ENCODE measurements around the gene CAMSAP3. TPM values are rescaled to one million over a fixed set of nuclear protein-coding genes. Genes with fewer than 3 reads are reported as not detected.
"Not testable (repeated sequence)": the region's sequence is repeated elsewhere in the genome, so short reads cannot be mapped to it uniquely, and the experiment has no call there.

CAMSAP3 gene
- total RNA-seq, 1 experiment from 2014 or later, result not detected

DNA sequence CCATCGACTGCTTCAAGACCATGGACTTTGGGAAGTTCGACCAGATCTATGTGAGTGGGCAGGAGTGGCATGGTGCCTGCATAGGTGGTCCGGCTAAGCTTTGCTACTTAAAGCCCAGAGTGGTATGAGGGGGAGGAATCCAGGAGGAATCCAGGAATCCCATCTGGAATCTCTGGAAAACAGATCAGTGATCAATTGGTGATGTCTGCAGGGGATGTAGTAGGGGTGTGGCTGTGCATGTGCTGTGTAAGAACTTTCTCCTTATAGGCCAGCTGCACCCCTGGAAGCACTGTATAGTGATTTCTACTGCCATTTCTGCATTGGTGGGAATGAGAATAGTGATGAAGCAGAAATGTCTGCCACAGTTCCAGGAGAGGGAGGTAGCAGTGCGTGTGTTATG lies 36.6 kb upstream of the CAMSAP3 start:
- Histone ChIP-seq H3K9me3 (replicated peaks) (no peaks in the 10 kb centered on the region), H3K4me1 (replicated peaks) (no peaks in the 10 kb centered on the region), H3K4me3 (no peak overlapping the region), H3K27me3 (replicated peaks) (no peaks in the 10 kb centered on the region), H3K36me3 (peaks cover 37% of the 10 kb centered on the region), H3K27ac (no peak overlapping the region)
- DNase-seq (ENCODE audit: low read depth in 1 of 2, low spot score in 2 of 2), result no peak

DNA sequence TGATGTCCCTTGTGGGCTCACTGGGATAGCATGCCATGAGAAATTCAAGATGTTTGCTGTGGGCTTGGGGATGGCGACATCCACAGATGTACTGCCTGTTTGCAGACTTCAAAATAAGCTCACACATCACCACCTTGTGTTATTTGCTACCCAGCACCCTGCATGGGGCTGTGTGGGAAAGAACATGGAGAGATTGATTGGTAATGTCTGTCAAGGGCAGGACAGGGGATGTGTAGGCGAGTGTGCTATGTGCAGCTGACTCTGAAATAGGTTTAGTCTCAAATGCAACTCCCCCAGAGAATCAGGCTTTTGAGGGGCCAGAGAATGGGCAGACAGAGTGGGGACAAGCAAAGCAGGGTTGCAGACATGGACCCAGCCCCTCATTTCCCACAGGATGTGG lies 35.4 kb upstream of the CAMSAP3 start:
- DNase-seq (ENCODE audit: low read depth in 1 of 2, low spot score in 2 of 2), result no peak
- no peak overlapping the region for H3K4me3 ChIP-seq
- no peaks in the 10 kb centered on the region for H3K4me1 ChIP-seq (replicated peaks)
- H3K36me3 ChIP-seq, result peaks cover 29% of the 10 kb centered on the region
- no peak overlapping the region for H3K27ac ChIP-seq
- no peaks in the 10 kb centered on the region for H3K27me3 ChIP-seq (replicated peaks)
- H3K9me3 ChIP-seq (replicated peaks), result no peaks in the 10 kb centered on the region

DNA sequence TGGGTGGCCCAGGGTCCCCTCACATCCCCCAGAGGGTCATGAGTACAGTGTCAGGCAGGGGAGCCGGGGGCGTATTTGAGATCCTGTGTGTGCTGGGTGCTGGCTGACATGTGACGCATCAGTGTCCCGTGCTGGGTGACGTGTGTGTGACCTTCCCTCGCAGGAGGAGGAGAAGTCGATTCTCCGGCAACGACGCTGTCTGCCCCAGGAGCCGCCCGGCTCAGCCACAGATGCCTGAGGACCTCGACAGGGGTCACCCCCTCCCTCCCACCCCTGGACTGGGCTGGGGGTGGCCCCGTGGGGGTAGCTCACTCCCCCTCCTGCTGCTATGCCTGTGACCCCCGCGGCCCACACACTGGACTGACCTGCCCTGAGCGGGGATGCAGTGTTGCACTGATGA lies 34.3 kb upstream of the CAMSAP3 start:
- no peak overlapping the region for H3K4me3 ChIP-seq
- no peak overlapping the region for H3K27ac ChIP-seq
- H3K4me1 ChIP-seq (replicated peaks), result no peaks in the 10 kb centered on the region
- no peaks in the 10 kb centered on the region for H3K27me3 ChIP-seq (replicated peaks)
- H3K9me3 ChIP-seq (replicated peaks), result no peaks in the 10 kb centered on the region
- H3K36me3 ChIP-seq, result peaks cover 22% of the 10 kb centered on the region
- no peak for DNase-seq (ENCODE audit: low read depth in 1 of 2, low spot score in 2 of 2)

DNA sequence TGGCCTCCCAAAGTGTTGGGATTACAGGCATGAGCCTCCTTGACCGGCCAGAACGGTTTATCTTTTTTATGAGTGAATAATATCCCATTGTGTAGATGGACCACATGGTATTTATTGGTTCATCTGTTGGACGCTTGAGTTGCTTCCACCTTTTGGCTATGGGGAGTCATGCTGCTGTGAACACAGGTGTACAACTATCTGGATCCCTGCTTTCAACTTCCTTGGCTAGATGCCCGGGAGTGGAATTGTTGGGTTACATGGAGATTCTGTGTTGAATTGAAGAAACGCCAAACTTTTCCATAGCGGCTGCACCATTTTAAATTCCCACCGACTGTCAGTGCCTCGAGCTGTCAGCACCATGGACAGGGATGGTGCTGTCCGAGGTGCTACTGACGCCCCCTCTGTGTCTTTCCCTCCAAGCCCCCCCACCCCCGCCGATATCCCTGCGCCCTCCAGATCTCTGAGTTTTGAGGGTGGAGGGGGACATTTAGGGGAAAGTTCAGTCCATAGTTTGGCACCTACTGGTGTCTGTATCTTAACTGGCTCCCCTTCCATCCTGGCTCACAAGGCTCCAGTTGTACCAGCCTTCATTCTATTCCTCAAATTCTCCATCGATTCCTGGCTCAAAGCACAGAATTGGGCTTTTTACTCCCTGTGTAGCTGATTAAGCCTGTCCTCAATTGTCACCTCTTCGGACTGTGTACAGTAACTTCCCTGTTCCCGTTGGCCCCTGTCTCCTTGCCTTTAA lies 32.8 kb upstream of the CAMSAP3 start:
- H3K27me3 ChIP-seq (replicated peaks), result no peaks in the 10 kb centered on the region
- peaks cover 11% of the 10 kb centered on the region for H3K36me3 ChIP-seq
- no peak for DNase-seq (ENCODE audit: low read depth in 1 of 2, low spot score in 2 of 2)
- no peaks in the 10 kb centered on the region for H3K9me3 ChIP-seq (replicated peaks)
- H3K4me3 ChIP-seq, result no peak overlapping the region
- no peak overlapping the region for H3K27ac ChIP-seq
- H3K4me1 ChIP-seq (replicated peaks), result no peaks in the 10 kb centered on the region

DNA sequence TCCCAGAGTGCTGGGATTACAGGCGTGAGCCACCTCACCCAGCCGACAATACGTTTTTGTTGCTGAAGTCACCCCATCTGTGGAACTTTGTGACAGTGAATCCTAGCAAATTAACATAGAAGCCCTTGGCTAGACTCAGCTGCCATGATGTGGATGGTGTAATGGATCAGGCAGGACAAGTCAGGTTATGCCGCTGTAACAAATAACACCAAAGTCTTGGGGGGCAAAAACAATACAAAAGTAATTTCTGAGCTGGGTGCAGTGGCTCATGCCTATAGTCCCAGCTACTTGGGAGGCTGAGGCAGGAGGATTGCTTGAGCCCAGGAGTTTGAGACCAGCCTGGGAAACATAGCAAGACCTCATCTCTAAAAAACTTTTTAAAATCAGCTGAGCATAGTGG lies 30.8 kb upstream of the CAMSAP3 start:
- Histone ChIP-seq H3K27ac (no peak overlapping the region), H3K9me3 (replicated peaks) (no peaks in the 10 kb centered on the region), H3K4me3 (no peak overlapping the region), H3K27me3 (replicated peaks) (no peaks in the 10 kb centered on the region), H3K36me3 (no peaks in the 10 kb centered on the region), H3K4me1 (replicated peaks) (no peaks in the 10 kb centered on the region)
- DNase-seq (ENCODE audit: low read depth in 1 of 2, low spot score in 2 of 2), result no peak

DNA sequence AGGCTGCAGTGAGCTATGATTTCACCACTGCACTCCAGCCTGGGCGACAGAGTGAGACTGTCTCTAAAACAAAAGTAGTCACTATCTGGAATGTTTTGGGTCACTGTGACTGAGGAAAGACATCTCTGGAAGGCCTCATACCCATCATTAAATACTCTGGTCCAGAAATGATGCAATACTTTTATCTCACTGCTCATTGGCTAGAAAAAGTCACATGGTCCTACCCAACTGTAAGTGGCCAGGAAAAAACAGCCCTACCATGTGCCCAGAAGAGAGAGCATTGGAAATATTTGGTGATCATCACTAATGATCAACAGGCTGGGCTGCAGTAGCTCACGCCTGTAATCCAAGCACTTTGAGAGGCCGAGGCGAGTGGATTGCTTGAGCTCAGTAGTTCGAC lies 30.3 kb upstream of the CAMSAP3 start:
- H3K27me3 ChIP-seq (replicated peaks), result no peaks in the 10 kb centered on the region
- H3K36me3 ChIP-seq, result no peaks in the 10 kb centered on the region
- no peak for DNase-seq (ENCODE audit: low read depth in 1 of 2, low spot score in 2 of 2)
- H3K4me1 ChIP-seq (replicated peaks), result no peaks in the 10 kb centered on the region
- H3K9me3 ChIP-seq (replicated peaks), result no peaks in the 10 kb centered on the region
- no peak overlapping the region for H3K27ac ChIP-seq
- H3K4me3 ChIP-seq, result no peak overlapping the region

DNA sequence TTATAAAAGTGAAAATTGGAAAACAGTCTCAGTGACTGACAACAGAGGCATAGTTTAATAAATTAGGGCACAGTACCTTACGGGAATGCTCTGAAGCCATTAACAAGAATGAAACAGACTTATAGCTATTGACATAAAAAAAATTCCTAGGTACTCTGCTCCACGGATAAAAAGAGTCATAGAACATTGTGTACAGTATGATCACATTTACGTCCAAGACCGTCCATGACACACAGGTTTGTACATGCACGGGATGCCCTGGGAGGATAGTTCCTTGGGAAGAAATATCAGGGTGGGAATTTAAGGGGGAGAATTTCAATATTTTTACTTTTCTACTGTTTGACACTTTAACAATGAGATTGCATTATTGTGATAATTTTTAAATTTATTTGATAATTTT lies 24.9 kb upstream of the CAMSAP3 start:
- no peaks in the 10 kb centered on the region for H3K27me3 ChIP-seq (replicated peaks)
- H3K4me1 ChIP-seq (replicated peaks), result no peaks in the 10 kb centered on the region
- no peak overlapping the region for H3K4me3 ChIP-seq
- no peak overlapping the region for H3K27ac ChIP-seq
- no peaks in the 10 kb centered on the region for H3K9me3 ChIP-seq (replicated peaks)
- H3K36me3 ChIP-seq, result no peaks in the 10 kb centered on the region
- no peak for DNase-seq (ENCODE audit: low read depth in 1 of 2, low spot score in 2 of 2)

DNA sequence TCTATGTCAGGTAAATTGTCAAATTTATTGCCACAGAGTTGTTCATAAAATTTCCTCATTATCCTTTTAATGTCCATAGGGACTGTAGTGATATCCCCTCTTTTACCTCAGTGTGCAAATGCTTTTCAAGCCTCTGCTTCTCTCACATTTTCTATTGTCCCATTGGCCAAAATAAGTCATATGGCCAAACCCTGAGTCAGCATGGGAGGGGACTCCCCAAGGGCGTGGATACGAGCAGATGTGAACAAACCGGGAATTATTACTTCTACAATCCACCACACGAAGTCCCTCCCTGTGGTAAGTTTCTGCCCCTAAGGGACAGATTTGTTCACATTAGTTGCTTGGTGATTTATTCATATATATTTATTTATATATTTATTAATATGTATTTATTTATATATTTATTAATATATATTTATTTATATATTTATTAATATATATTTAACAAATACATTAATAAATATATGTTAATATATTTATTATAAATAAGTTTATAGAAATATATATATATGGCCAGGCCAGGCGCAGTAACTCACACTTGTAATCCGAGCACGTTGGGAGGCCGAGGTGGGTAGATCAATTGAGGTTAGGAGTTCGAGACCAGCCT lies 20.1 kb upstream of the CAMSAP3 start:
- Histone ChIP-seq H3K27me3 (replicated peaks) (peaks cover 3% of the 10 kb centered on the region; the same call in 1 of the 2 replicates), H3K4me1 (replicated peaks) (no peaks in the 10 kb centered on the region), H3K36me3 (no peaks in the 10 kb centered on the region), H3K4me3 (no peak overlapping the region), H3K9me3 (replicated peaks) (no peaks in the 10 kb centered on the region), H3K27ac (no peak overlapping the region)
- no peak for DNase-seq (ENCODE audit: low read depth in 1 of 2, low spot score in 2 of 2)

DNA sequence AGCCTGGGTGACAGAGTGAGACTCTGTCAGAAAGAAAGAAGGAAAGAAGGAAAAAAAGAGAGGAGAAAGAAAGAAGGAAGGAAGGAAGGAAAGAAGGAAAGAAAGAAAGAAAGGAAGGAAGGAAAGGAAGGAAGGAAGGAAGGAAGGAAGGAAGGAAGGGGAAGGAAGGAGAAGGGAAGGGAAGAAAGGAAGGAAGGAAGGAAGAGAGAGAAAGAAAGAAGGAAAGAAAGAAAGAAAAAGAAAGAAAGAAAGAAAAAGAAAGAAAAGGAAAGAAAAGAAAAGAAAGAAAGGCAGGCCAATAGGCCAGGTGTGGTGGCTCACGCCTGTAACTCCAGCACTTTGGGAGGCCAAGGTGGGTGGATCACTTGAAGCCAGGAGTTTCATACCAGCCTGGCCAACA lies 18.2 kb upstream of the CAMSAP3 start:
- not testable (repeated sequence) for H3K4me3 ChIP-seq; DNase-seq (ENCODE audit: low read depth in 1 of 2, low spot score in 2 of 2); H3K4me1 ChIP-seq (replicated peaks); H3K27ac ChIP-seq; H3K9me3 ChIP-seq (replicated peaks); H3K36me3 ChIP-seq; H3K27me3 ChIP-seq (replicated peaks)

DNA sequence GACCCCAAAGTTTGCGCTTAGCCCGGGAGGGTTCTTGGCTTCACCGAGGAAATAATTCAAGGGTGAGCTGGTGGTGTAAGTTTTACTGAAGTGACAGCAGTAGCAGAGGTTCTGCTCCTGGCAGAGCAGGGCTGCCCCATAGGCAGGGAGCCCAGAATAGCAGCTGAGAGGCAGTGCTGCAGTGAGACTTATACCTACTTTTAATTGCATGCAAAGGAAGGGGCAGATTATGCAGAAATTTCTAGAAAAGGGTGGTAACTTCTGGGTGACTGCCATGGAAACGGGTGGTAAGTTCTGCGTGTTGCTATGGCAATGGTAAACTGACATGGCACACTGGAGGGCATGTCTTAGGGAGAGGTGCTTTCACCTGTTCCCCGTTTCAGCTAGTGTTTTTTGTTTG lies 17.5 kb upstream of the CAMSAP3 start:
- no peaks in the 10 kb centered on the region for H3K36me3 ChIP-seq
- H3K9me3 ChIP-seq (replicated peaks), result no peaks in the 10 kb centered on the region
- H3K4me3 ChIP-seq, result no peak overlapping the region
- H3K27ac ChIP-seq, result no peak overlapping the region
- DNase-seq (ENCODE audit: low read depth in 1 of 2, low spot score in 2 of 2), result no peak
- peaks cover 7% of the 10 kb centered on the region; the same call in 1 of the 2 replicates for H3K27me3 ChIP-seq (replicated peaks)
- H3K4me1 ChIP-seq (replicated peaks), result no peaks in the 10 kb centered on the region

DNA sequence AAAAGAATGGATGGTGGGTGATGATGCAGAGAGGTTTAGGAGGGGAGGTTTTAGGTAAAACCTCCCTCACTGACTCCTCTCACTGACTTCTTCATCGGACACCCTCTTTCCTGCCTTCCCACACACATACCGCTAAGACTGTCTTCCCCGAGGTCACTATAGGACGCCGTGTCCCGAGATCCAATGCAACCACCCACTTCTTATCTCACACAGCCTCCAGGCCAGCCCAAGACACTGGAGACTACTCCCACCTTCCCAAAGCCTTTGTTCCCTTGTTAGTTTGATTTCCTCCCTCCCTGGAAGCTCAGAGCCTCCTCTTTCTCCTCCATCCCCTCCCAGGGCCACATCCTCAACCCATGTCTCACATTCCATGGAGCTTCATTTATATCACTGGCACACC lies 16.5 kb upstream of the CAMSAP3 start:
- Histone ChIP-seq H3K27ac (no peak overlapping the region), H3K36me3 (no peaks in the 10 kb centered on the region), H3K9me3 (replicated peaks) (no peaks in the 10 kb centered on the region), H3K4me1 (replicated peaks) (no peaks in the 10 kb centered on the region), H3K4me3 (no peak overlapping the region), H3K27me3 (replicated peaks) (peaks cover 7% of the 10 kb centered on the region; the same call in 1 of the 2 replicates)
- DNase-seq (ENCODE audit: low read depth in 1 of 2, low spot score in 2 of 2), result no peak

DNA sequence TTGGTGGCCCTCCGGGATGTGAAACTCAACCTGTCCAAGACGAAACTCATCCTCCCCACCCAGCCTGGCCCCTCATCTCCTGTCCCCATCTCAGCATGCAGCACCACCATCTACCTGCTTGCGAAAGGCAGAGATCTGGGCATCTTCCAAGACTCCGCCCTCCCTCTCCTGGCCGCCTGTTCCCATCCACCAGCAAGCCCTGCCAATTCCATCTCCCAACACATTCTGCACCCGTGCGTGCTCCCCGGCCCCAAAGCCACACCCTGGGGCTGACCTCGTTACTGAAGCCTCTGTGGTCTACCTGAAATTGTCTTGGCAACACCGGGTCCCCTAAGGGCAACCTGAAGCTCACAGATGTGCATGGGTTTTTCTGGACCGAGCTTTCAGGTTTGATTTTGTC lies 13.2 kb upstream of the CAMSAP3 start:
- H3K27ac ChIP-seq, result no peak overlapping the region
- peaks cover 7% of the 10 kb centered on the region; the same call in 1 of the 2 replicates for H3K27me3 ChIP-seq (replicated peaks)
- no peak for DNase-seq (ENCODE audit: low read depth in 1 of 2, low spot score in 2 of 2)
- no peaks in the 10 kb centered on the region for H3K9me3 ChIP-seq (replicated peaks)
- H3K4me3 ChIP-seq, result no peak overlapping the region
- H3K36me3 ChIP-seq, result no peaks in the 10 kb centered on the region
- no peaks in the 10 kb centered on the region for H3K4me1 ChIP-seq (replicated peaks)

DNA sequence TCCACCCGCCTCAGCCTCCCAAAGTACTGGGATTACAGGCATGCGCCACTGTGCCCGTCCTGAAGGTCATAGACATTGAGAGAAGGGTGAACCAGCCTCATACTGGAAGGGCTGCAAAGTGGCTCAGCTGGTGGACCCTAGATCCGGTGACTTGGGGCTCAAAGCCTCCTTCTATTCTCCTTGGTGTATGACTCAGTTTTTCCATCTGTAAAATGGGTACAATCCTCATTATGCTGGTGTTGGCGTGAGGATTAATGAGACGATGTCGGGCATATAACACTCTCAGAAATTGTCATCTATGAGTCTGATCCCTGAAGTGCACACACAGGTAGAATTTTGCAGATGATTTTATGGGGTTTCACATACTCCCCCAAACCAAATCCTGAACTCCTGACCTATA lies 5.8 kb upstream of the CAMSAP3 start:
- no peak for DNase-seq (ENCODE audit: low read depth in 1 of 2, low spot score in 2 of 2)
- no peaks in the 10 kb centered on the region for H3K9me3 ChIP-seq (replicated peaks)
- no peaks in the 10 kb centered on the region for H3K4me1 ChIP-seq (replicated peaks)
- peaks cover 16% of the 10 kb centered on the region for H3K27me3 ChIP-seq (replicated peaks)
- H3K36me3 ChIP-seq, result no peaks in the 10 kb centered on the region
- no peak overlapping the region for H3K4me3 ChIP-seq
- H3K27ac ChIP-seq, result no peak overlapping the region

DNA sequence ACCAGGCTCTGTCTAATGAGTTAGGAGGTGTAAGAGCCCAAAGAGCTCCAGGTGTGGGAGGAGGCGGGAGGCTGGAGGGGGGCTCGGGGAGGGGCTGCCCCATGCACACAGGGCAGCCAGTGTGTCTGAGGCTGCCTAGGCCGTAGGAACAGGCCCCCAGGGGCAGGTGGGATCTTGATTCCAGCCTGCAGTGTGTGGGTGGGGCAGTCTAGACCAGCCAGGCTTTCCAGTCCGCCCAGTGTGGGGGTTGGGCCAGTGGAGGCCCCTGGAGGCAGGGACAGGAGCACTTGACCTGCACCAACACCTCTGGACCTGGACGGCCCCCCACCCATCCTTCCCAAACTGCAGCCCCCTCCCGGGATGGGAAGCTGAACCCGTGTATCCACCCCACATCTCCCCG lies 5.4 kb upstream of the CAMSAP3 start:
- Histone ChIP-seq H3K27ac (no peak overlapping the region), H3K4me3 (no peak overlapping the region), H3K36me3 (no peaks in the 10 kb centered on the region), H3K27me3 (replicated peaks) (peaks cover 20% of the 10 kb centered on the region), H3K4me1 (replicated peaks) (no peaks in the 10 kb centered on the region), H3K9me3 (replicated peaks) (no peaks in the 10 kb centered on the region)
- no peak for DNase-seq (ENCODE audit: low read depth in 1 of 2, low spot score in 2 of 2)
